ENCODE measurements around the gene SORCS2.

Gene SORCS2

GRCh38 chr4:7620086-7620813 lies 427.9 kb downstream of the SORCS2 start:
- no peaks in the 10 kb centered on the region for H3K79me1 ChIP-seq (replicated peaks; ENCODE audit: low read length, poor library complexity, severe bottlenecking)
- H2AFZ ChIP-seq (ENCODE audit: low read depth, low read length), result no peak overlapping the region
- peaks cover 27 to 52% of the 10 kb centered on the region in 2 experiments for H3K27me3 ChIP-seq (ENCODE audit: control insufficient read depth in 1 of 2, insufficient read depth in 1 of 2, low read length in 2 of 2)
- H3K4ac ChIP-seq (ENCODE audit: low read depth in 1 of 2, low read length in 2 of 2), result no peak overlapping the region
- H3K36me3 ChIP-seq (ENCODE audit: control insufficient read depth in 1 of 2, insufficient read depth in 2 of 2, low read depth in 1 of 2, low read length in 2 of 2), result no peaks in the 10 kb centered on the region
- no peak overlapping the region for H2AK5ac ChIP-seq (ENCODE audit: low read length, severe bottlenecking)
- no peak overlapping the region for H3K4me3 ChIP-seq (ENCODE audit: insufficient read depth in 1 of 2, low read depth in 1 of 2, low read length in 2 of 2)
- no peak overlapping the region for H2BK15ac ChIP-seq (ENCODE audit: low read depth, poor library complexity, severe bottlenecking)
- H3K9ac ChIP-seq (ENCODE audit: low read length), result no peak overlapping the region
- no peaks in the 10 kb centered on the region for H3K9me3 ChIP-seq (ENCODE audit: control insufficient read depth, low read length)
- 91% methylated on average over 15 of the region's 16 CpGs for WGBS
- no peak overlapping the region for H4K91ac ChIP-seq (ENCODE audit: low read length)
- no peak overlapping the region for H2BK5ac ChIP-seq (ENCODE audit: low read depth, low read length, poor library complexity, severe bottlenecking)
- H3K14ac ChIP-seq (ENCODE audit: low read length in 2 of 2), result no peak overlapping the region
- no peak overlapping the region for H4K8ac ChIP-seq (ENCODE audit: low read length)
- no peak overlapping the region for H3K18ac ChIP-seq (ENCODE audit: low read depth in 1 of 2, low read length in 2 of 2)
- H3K23ac ChIP-seq (ENCODE audit: low read length in 2 of 2), result no peak overlapping the region
- no peak overlapping the region for H3K27ac ChIP-seq (ENCODE audit: low read length, poor library complexity, severe bottlenecking)
- no peak for DNase-seq
- no peak overlapping the region for H2BK120ac ChIP-seq (ENCODE audit: low read depth, low read length)
- no peak overlapping the region for H2BK12ac ChIP-seq (ENCODE audit: low read length in 2 of 2)
- peaks cover 8% of the 10 kb centered on the region for H3K4me1 ChIP-seq (ENCODE audit: control insufficient read depth, insufficient read depth, low read depth, low read length)
- H3K4me2 ChIP-seq (ENCODE audit: low read length, poor library complexity, severe bottlenecking), result no peak overlapping the region

GRCh38 chr4:7620814-7621176 lies 428.5 kb downstream of the SORCS2 start:
- H3K14ac ChIP-seq (ENCODE audit: low read length in 2 of 2), result no peak overlapping the region
- no peak overlapping the region for H3K9ac ChIP-seq (ENCODE audit: low read length)
- H3K36me3 ChIP-seq (ENCODE audit: control insufficient read depth in 1 of 2, insufficient read depth in 2 of 2, low read depth in 1 of 2, low read length in 2 of 2), result no peaks in the 10 kb centered on the region
- no peak overlapping the region for H3K18ac ChIP-seq (ENCODE audit: low read depth in 1 of 2, low read length in 2 of 2)
- no peak overlapping the region for H3K4me3 ChIP-seq (ENCODE audit: insufficient read depth in 1 of 2, low read depth in 1 of 2, low read length in 2 of 2)
- H2AFZ ChIP-seq (ENCODE audit: low read depth, low read length), result no peak overlapping the region
- no peak overlapping the region for H2BK12ac ChIP-seq (ENCODE audit: low read length in 2 of 2)
- peak overlapping the region; percentile 31 for H4K91ac ChIP-seq (ENCODE audit: low read length)
- no peak overlapping the region for H2BK15ac ChIP-seq (ENCODE audit: low read depth, poor library complexity, severe bottlenecking)
- H3K27me3 ChIP-seq (ENCODE audit: control insufficient read depth in 1 of 2, insufficient read depth in 1 of 2, low read length in 2 of 2), result peaks cover 27 to 52% of the 10 kb centered on the region in 2 experiments
- H3K4ac ChIP-seq (ENCODE audit: low read depth in 1 of 2, low read length in 2 of 2), result no peak overlapping the region
- H2AK5ac ChIP-seq (ENCODE audit: low read length, severe bottlenecking), result no peak overlapping the region
- H3K27ac ChIP-seq (ENCODE audit: low read length, poor library complexity, severe bottlenecking), result no peak overlapping the region
- H3K23ac ChIP-seq (ENCODE audit: low read length in 2 of 2), result no peak overlapping the region
- no peaks in the 10 kb centered on the region for H3K9me3 ChIP-seq (ENCODE audit: control insufficient read depth, low read length)
- 83% methylated on average over 9 of the region's 10 CpGs for WGBS
- H2BK5ac ChIP-seq (ENCODE audit: low read depth, low read length, poor library complexity, severe bottlenecking), result no peak overlapping the region
- no peak for DNase-seq
- peaks cover 8% of the 10 kb centered on the region for H3K4me1 ChIP-seq (ENCODE audit: control insufficient read depth, insufficient read depth, low read depth, low read length)
- H2BK120ac ChIP-seq (ENCODE audit: low read depth, low read length), result no peak overlapping the region
- H4K8ac ChIP-seq (ENCODE audit: low read length), result no peak overlapping the region
- no peaks in the 10 kb centered on the region for H3K79me1 ChIP-seq (replicated peaks; ENCODE audit: low read length, poor library complexity, severe bottlenecking)
- no peak overlapping the region for H3K4me2 ChIP-seq (ENCODE audit: low read length, poor library complexity, severe bottlenecking)

GRCh38 chr4:7621252-7622035 lies 429.1 kb downstream of the SORCS2 start:
- H3K27ac ChIP-seq (ENCODE audit: low read length, poor library complexity, severe bottlenecking), result no peak overlapping the region
- H4K91ac ChIP-seq (ENCODE audit: low read length), result peak overlapping the region; percentile 31
- no peak overlapping the region for H3K4me3 ChIP-seq (ENCODE audit: insufficient read depth in 1 of 2, low read depth in 1 of 2, low read length in 2 of 2)
- no peak overlapping the region for H3K9ac ChIP-seq (ENCODE audit: low read length)
- no peak overlapping the region for H3K4me2 ChIP-seq (ENCODE audit: low read length, poor library complexity, severe bottlenecking)
- H3K18ac ChIP-seq (ENCODE audit: low read depth in 1 of 2, low read length in 2 of 2), result no peak overlapping the region
- no peak for DNase-seq
- H2BK120ac ChIP-seq (ENCODE audit: low read depth, low read length), result no peak overlapping the region
- H3K4ac ChIP-seq (ENCODE audit: low read depth in 1 of 2, low read length in 2 of 2), result no peak overlapping the region
- WGBS, result 77% methylated on average over 10 of the region's 11 CpGs
- no peak overlapping the region for H2BK12ac ChIP-seq (ENCODE audit: low read length in 2 of 2)
- H3K27me3 ChIP-seq (ENCODE audit: control insufficient read depth in 1 of 2, insufficient read depth in 1 of 2, low read length in 2 of 2), result peaks cover 27 to 52% of the 10 kb centered on the region in 2 experiments
- no peaks in the 10 kb centered on the region for H3K79me1 ChIP-seq (replicated peaks; ENCODE audit: low read length, poor library complexity, severe bottlenecking)
- H3K14ac ChIP-seq (ENCODE audit: low read length in 2 of 2), result no peak overlapping the region
- no peak overlapping the region for H2BK15ac ChIP-seq (ENCODE audit: low read depth, poor library complexity, severe bottlenecking)
- no peaks in the 10 kb centered on the region for H3K9me3 ChIP-seq (ENCODE audit: control insufficient read depth, low read length)
- no peak overlapping the region for H4K8ac ChIP-seq (ENCODE audit: low read length)
- H3K36me3 ChIP-seq (ENCODE audit: control insufficient read depth in 1 of 2, insufficient read depth in 2 of 2, low read depth in 1 of 2, low read length in 2 of 2), result no peaks in the 10 kb centered on the region
- H3K4me1 ChIP-seq (ENCODE audit: control insufficient read depth, insufficient read depth, low read depth, low read length), result peaks cover 8% of the 10 kb centered on the region
- no peak overlapping the region for H2AK5ac ChIP-seq (ENCODE audit: low read length, severe bottlenecking)
- no peak overlapping the region for H2AFZ ChIP-seq (ENCODE audit: low read depth, low read length)
- no peak overlapping the region for H2BK5ac ChIP-seq (ENCODE audit: low read depth, low read length, poor library complexity, severe bottlenecking)
- no peak overlapping the region for H3K23ac ChIP-seq (ENCODE audit: low read length in 2 of 2)

GRCh38 chr4:7622371-7622770 lies 430.0 kb downstream of the SORCS2 start:
- no peak overlapping the region for H3K9ac ChIP-seq (ENCODE audit: low read length)

More at GRCh38 chr4:7622371-7622770, 430.0 kb downstream of the SORCS2 start:
- no peak overlapping the region for H2BK5ac ChIP-seq (ENCODE audit: low read depth, low read length, poor library complexity, severe bottlenecking)
- no peaks in the 10 kb centered on the region for H3K9me3 ChIP-seq (ENCODE audit: control insufficient read depth, low read length)
- no peaks in the 10 kb centered on the region for H3K36me3 ChIP-seq (ENCODE audit: control insufficient read depth in 1 of 2, insufficient read depth in 2 of 2, low read depth in 1 of 2, low read length in 2 of 2)
- H4K91ac ChIP-seq (ENCODE audit: low read length), result no peak overlapping the region
- H3K79me1 ChIP-seq (replicated peaks; ENCODE audit: low read length, poor library complexity, severe bottlenecking), result no peaks in the 10 kb centered on the region
- no peak overlapping the region for H4K8ac ChIP-seq (ENCODE audit: low read length)
- H3K4me3 ChIP-seq (ENCODE audit: insufficient read depth in 1 of 2, low read depth in 1 of 2, low read length in 2 of 2), result no peak overlapping the region
- no peak overlapping the region for H3K27ac ChIP-seq (ENCODE audit: low read length, poor library complexity, severe bottlenecking)
- H2BK120ac ChIP-seq (ENCODE audit: low read depth, low read length), result no peak overlapping the region
- no peak overlapping the region for H3K14ac ChIP-seq (ENCODE audit: low read length in 2 of 2)
- WGBS, result 86% methylated on average over 9 of the region's 9 CpGs
- no peak overlapping the region for H3K4ac ChIP-seq (ENCODE audit: low read depth in 1 of 2, low read length in 2 of 2)
- no peak overlapping the region for H2BK12ac ChIP-seq (ENCODE audit: low read length in 2 of 2)
- H3K18ac ChIP-seq (ENCODE audit: low read depth in 1 of 2, low read length in 2 of 2), result no peak overlapping the region
- DNase-seq, result no peak
- H2BK15ac ChIP-seq (ENCODE audit: low read depth, poor library complexity, severe bottlenecking), result no peak overlapping the region
- H2AFZ ChIP-seq (ENCODE audit: low read depth, low read length), result no peak overlapping the region
- no peak overlapping the region for H2AK5ac ChIP-seq (ENCODE audit: low read length, severe bottlenecking)
- H3K23ac ChIP-seq (ENCODE audit: low read length in 2 of 2), result no peak overlapping the region
- H3K27me3 ChIP-seq (ENCODE audit: control insufficient read depth in 1 of 2, insufficient read depth in 1 of 2, low read length in 2 of 2), result peaks cover 21 to 48% of the 10 kb centered on the region in 2 experiments
- H3K4me2 ChIP-seq (ENCODE audit: low read length, poor library complexity, severe bottlenecking), result no peak overlapping the region
- H3K4me1 ChIP-seq (ENCODE audit: control insufficient read depth, insufficient read depth, low read depth, low read length), result peaks cover 8% of the 10 kb centered on the region

All from mesenchymal stem cell (in vitro differentiated cells and primary cell).